Mammary epithelial cell (primary cell): ENCODE measurements around the gene PCP2.

Source experiments
- CTCF ChIP-seq, 2 donors: IDR thresholded peaks in 1 of 2; conservative IDR thresholded peaks in 1 of 2; 2 replicates each; pipeline ENCODE4 v1.5.1; 2011 to 2012; ENCODE audit warnings: inconsistent platforms in 2 of 2, low read length in 2 of 2, mild to moderate bottlenecking in 2 of 2, control low read depth in 1 of 2, low read depth in 1 of 2; ENCODE audit not compliant: insufficient read depth in 1 of 2; ENCODE audit errors: extremely low read depth in 1 of 2
- EZH2 ChIP-seq: IDR thresholded peaks from 2 replicates; pipeline ENCODE4 v1.6.1; 2012; ENCODE audit warnings: low read length, inconsistent platforms, borderline replicate concordance

GRCh38 chr19:7661744-7662538 is 28.4 kb upstream of the PCP2 start:
- no peak for TF ChIP-seq CTCF (conservative IDR thresholded peaks at IDR 0.05 in 1 of 2, IDR thresholded peaks at IDR 0.05 in 1 of 2; ENCODE audit: extremely low read depth in 1 of 2, insufficient read depth in 1 of 2, low read depth in 1 of 2, low read length in 2 of 2)
- TF ChIP-seq EZH2: no peak
